MCF 10A (cell line): ENCODE measurements around the gene NHSL2. TPM values are rescaled to one million over a fixed set of nuclear protein-coding genes. Genes with fewer than 3 reads are reported as not detected.

Source experiments
- BruUV-seq: library from RNA; stranded (reverse); fragments of 400-500 nt; replicated peaks from 2 replicates; lab custom pipeline; 2021; lab: Mats Ljungman, UMichigan
- CTCF ChIA-PET: fragments of 300-600 bp; sonication (Branson Sonifier 250); formaldehyde crosslinking; extraction: SDS; loops from one replicate; lab custom pipeline; 2021; ENCODE audit warnings: antibody characterized with exemption, inconsistent platforms; lab: Yijun Ruan, JAX
- POLR2A ChIA-PET: fragments of 300-600, 350-650 bp; sonication (Branson Sonifier 250); formaldehyde crosslinking; extraction: SDS; loops from one replicate; lab custom pipeline; 2020; ENCODE audit warnings: antibody characterized with exemption, inconsistent platforms; lab: Yijun Ruan, JAX
- DNase-seq: peaks from one replicate; pipeline ENCODE4 v3.0.0-alpha.2; 2018; ENCODE audit not compliant: unreplicated experiment
- H3K27ac Mint-ChIP-seq: one replicate; pipeline ENCODE4 v1.8.0; 2022; ENCODE audit warnings: mild to moderate bottlenecking, low read depth, mixed read lengths; ENCODE audit not compliant: unreplicated experiment
- H3K27me3 Mint-ChIP-seq: one replicate; pipeline ENCODE4 v1.8.0; 2022; ENCODE audit warnings: mixed read lengths; ENCODE audit not compliant: insufficient read depth, unreplicated experiment
- H3K36me3 Mint-ChIP-seq: one replicate; pipeline ENCODE4 v1.8.0; 2022; ENCODE audit warnings: mild to moderate bottlenecking, moderate library complexity, mixed read lengths; ENCODE audit not compliant: insufficient read depth, unreplicated experiment
- H3K4me1 Mint-ChIP-seq: one replicate; pipeline ENCODE4 v1.8.0; 2022; ENCODE audit warnings: mixed read lengths; ENCODE audit not compliant: insufficient read depth, unreplicated experiment
- H3K4me3 Mint-ChIP-seq: one replicate; pipeline ENCODE4 v1.8.0; 2022; ENCODE audit warnings: mild to moderate bottlenecking, moderate library complexity, mixed read lengths; ENCODE audit not compliant: unreplicated experiment
- H3K9me3 Mint-ChIP-seq: one replicate; pipeline ENCODE4 v1.8.0; 2022; ENCODE audit warnings: mixed read lengths; ENCODE audit not compliant: unreplicated experiment
- CTCF ChIP-seq: fragments of 200-600 bp; IDR thresholded peaks from one replicate; pipeline ENCODE4 v1.8.0; 2022; ENCODE audit warnings: antibody characterized with exemption, mild to moderate bottlenecking; ENCODE audit not compliant: unreplicated experiment
- intact Hi-C: fragments of 100-400 bp; cut with micrococcal nuclease; formaldehyde crosslinking; loops from 2 replicates; pipeline ENCODE4 v1.14.1; 2022
- total RNA-seq: library from RNA; stranded (reverse); gene quantifications from 2 replicates; pipeline ENCODE4 v1.2.3, GENCODE V29; 2022

The NHSL2 gene
- total RNA-seq, 1 experiment from 2014 or later: not detected

DNA sequence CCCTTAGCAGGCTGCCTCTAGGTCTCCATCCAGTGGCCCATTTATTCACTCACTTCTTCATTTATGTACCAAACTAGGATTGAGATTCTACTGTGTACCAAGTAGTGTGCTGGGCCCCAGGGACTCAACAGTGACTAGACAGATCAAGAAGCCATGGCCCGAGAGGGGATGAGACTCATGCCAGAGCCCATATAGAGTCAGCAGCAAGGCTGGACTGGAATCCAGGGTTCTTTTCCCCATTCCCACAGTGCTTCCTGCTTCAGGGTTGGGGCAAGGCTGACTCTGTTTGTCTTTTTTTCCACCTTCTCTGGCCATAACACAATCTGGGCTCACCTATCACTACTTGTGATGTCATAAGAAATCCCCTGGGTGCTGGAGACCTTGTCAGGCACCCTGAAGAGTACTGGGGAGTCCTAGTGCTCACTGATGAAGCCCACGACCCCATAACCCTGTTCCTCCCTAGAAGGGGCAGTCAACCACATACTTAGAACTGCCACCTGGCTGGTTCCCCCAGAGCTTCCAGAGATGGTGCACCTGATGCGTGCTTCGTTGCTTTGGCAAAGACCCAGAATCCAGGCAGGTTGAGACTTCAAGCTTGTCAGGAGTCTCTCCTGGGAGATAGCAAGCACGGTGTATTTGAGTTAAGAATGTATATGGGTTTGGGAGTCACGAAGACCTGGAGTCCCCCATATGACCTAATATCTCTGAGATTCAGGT lies 214.8 kb downstream of the NHSL2 start:
- BruUV-seq: no TSS peak
- peaks cover 70% of the 10 kb centered on the region for H3K27me3 Mint-ChIP-seq
- peak; percentile 17 for DNase-seq
- H3K4me3 Mint-ChIP-seq: no peak overlapping the region
- H3K4me1 Mint-ChIP-seq: peaks cover 10% of the 10 kb centered on the region
- no peaks in the 10 kb centered on the region for H3K36me3 Mint-ChIP-seq
- TF ChIP-seq CTCF: no peak
- CTCF ChIA-PET: interaction anchor here (0.5 to 5.4 kb wide), 19 partner anchors 11 to 770 kb away, joined by 3 to 49 read pairs (median 4); no protein-coding TSS in a partner anchor
- intact Hi-C loops: loop anchor here (1.0 kb wide), 3 partner anchors 103 to 126 kb away; no protein-coding TSS in a partner anchor
- no peak overlapping the region for H3K27ac Mint-ChIP-seq
- H3K9me3 Mint-ChIP-seq: no peaks in the 10 kb centered on the region
- POLR2A ChIA-PET: no interaction called here

- intact Hi-C loops: loop anchor here (1.0 kb wide), 3 partner anchors 104 to 127 kb away; no protein-coding TSS in a partner anchor
- H3K9me3 Mint-ChIP-seq: no peaks in the 10 kb centered on the region
- peaks cover 68% of the 10 kb centered on the region for H3K27me3 Mint-ChIP-seq
- H3K27ac Mint-ChIP-seq: no peak overlapping the region
- CTCF ChIA-PET: interaction anchor here (0.5 to 5.4 kb wide), 19 partner anchors 11 to 770 kb away, joined by 3 to 49 read pairs (median 4); no protein-coding TSS in a partner anchor
- peak; percentile 45 for DNase-seq
- no TSS peak for BruUV-seq
- peaks cover 10% of the 10 kb centered on the region for H3K4me1 Mint-ChIP-seq
- H3K36me3 Mint-ChIP-seq: no peaks in the 10 kb centered on the region
- TF ChIP-seq CTCF: no peak
- POLR2A ChIA-PET: no interaction called here
- H3K4me3 Mint-ChIP-seq: no peak overlapping the region
Observed at GRCh38 chrX:72126048-72126415, 215.4 kb downstream of the NHSL2 start.

DNA sequence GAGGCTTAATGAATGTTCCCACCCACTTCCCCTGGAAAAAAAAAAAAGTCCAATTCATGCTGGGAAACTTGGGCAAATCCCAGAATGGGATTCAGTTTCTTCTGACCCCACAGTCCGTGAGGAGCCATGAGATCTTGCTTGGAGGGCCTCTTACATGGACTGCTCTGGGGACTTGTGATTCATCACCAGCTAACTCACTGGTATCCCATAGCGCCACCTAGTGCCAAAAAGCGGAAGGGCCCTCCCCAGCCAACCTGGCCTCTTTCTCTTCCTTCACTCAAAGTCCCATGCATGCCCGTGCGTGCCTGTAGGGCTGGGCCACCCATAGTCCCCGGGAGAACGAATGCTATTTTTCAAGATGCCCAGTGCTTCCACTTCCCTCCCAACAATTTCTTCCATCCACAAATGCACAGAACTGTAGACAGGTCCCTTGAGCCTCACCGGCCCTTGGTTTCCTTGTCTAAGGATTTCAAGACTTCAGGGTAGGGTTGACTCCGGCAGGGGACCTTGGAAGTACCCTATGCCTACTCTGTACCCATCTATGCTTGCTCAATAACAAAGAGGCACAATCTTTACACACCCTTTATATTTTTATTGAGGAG lies 216.0 kb downstream of the NHSL2 start:
- no peaks in the 10 kb centered on the region for H3K36me3 Mint-ChIP-seq
- H3K27ac Mint-ChIP-seq: no peak overlapping the region
- H3K4me1 Mint-ChIP-seq: peaks cover 10% of the 10 kb centered on the region
- H3K9me3 Mint-ChIP-seq: no peaks in the 10 kb centered on the region
- BruUV-seq: no TSS peak
- no peak overlapping the region for H3K4me3 Mint-ChIP-seq
- CTCF ChIA-PET: interaction anchor here (0.6 to 5.4 kb wide), 23 partner anchors 9 to 963 kb away, joined by 3 to 49 read pairs (median 4); no protein-coding TSS in a partner anchor
- TF ChIP-seq CTCF: peak; percentile 92
- peak; percentile 85 for DNase-seq
- intact Hi-C loops: loop anchor here (1.0 kb wide), 3 partner anchors 104 to 127 kb away; no protein-coding TSS in a partner anchor
- peaks cover 69% of the 10 kb centered on the region for H3K27me3 Mint-ChIP-seq
- POLR2A ChIA-PET: interaction anchor here (1.3 kb wide), 1 partner anchor 109 kb away, joined by 3 read pairs; no protein-coding TSS in a partner anchor

DNA sequence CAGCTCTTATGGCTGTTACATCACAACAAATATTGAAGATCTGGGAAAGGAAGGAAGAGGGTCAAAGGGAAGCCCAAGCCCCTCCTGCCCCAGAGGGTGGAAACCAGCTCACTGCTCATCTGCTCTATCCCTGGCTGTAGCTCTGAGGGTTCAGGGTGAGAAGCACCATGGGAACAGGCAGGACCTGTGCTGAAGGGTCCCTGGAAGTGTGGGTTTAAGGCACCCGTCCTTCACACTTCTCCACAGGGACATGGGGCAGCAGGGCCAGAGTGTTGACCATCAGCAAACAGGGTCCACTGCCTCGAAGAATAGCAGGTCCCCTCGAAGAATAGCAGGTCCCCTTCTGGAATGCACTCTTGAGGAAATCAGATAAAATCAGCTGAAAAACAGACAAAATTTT lies 216.7 kb downstream of the NHSL2 start:
- intact Hi-C loops: no loop called here
- Mint-ChIP-seq H3K27me3 (peaks cover 76% of the 10 kb centered on the region), H3K4me3 (no peak overlapping the region), H3K4me1 (peaks cover 10% of the 10 kb centered on the region), H3K9me3 (no peaks in the 10 kb centered on the region), H3K36me3 (no peaks in the 10 kb centered on the region), H3K27ac (no peak overlapping the region)
- CTCF ChIA-PET: interaction anchor here (0.6 to 5.4 kb wide), 18 partner anchors 9 to 567 kb away, joined by 3 to 49 read pairs (median 4); no protein-coding TSS in a partner anchor
- no peak for TF ChIP-seq CTCF
- no peak for DNase-seq
- BruUV-seq: no TSS peak
- POLR2A ChIA-PET: interaction anchor here (1.2 to 1.3 kb wide), 2 partner anchors 54 to 109 kb away, joined by 3 read pairs; partner anchors contain the start of gene PIN4
